HepG2 (cell line): ENCODE measurements around the gene COMMD3. TPM values are rescaled to one million over a fixed set of nuclear protein-coding genes. Genes with fewer than 3 reads are reported as not detected.
A peak's percentile ranks its signal among the peaks of the same experiment; 100 is the strongest.

Source experiments
- ADNP ChIP-seq: sonication (generic); formaldehyde crosslinking; IDR thresholded peaks from 2 replicates; pipeline ENCODE4 v1.4.0; 2020; ENCODE audit warnings: missing genetic modification reagents
- BORCS8-MEF2B ChIP-seq: sonication (generic); formaldehyde crosslinking; IDR thresholded peaks from 2 replicates; pipeline ENCODE4 v1.8.0; 2022; ENCODE audit warnings: mild to moderate bottlenecking, missing genetic modification reagents
- FOSL2 ChIP-seq: sonication (generic); formaldehyde crosslinking; IDR thresholded peaks from 2 replicates; pipeline ENCODE4 v1.4.0; 2020; ENCODE audit warnings: missing genetic modification reagents
- HNRNPK ChIP-seq: fragments of 200-400 bp; formaldehyde crosslinking; IDR thresholded peaks from 2 replicates; pipeline ENCODE4 v1.6.1; 2018; ENCODE audit warnings: low read length, low read depth, moderate library complexity, mild to moderate bottlenecking; ENCODE audit not compliant: poor library complexity, severe bottlenecking
- ISX ChIP-seq: sonication (generic); formaldehyde crosslinking; conservative IDR thresholded peaks from 2 replicates; pipeline ENCODE4 v1.5.0; 2020; ENCODE audit warnings: missing genetic modification reagents
- JUNB ChIP-seq: sonication (generic); formaldehyde crosslinking; IDR thresholded peaks from 2 replicates; pipeline ENCODE4 v1.8.0; 2022; ENCODE audit warnings: missing genetic modification reagents, mild to moderate bottlenecking, borderline replicate concordance
- POLR2AphosphoS5 ChIP-seq: IDR thresholded peaks from 2 replicates; pipeline ENCODE4 v1.6.1; 2012; ENCODE audit warnings: low read depth, low read length
- RNF2 ChIP-seq: fragments of 450-650 bp; conservative IDR thresholded peaks from 2 replicates; pipeline ENCODE4 v1.6.1; 2016; ENCODE audit warnings: low read depth
- SAP130 ChIP-seq: IDR thresholded peaks from 2 replicates; pipeline ENCODE4 v1.6.1; 2016; ENCODE audit warnings: low read depth
- TBX2 ChIP-seq: sonication (generic); formaldehyde crosslinking; IDR thresholded peaks from 2 replicates; pipeline ENCODE4 v1.5.0; 2020; ENCODE audit warnings: missing genetic modification reagents, mild to moderate bottlenecking, borderline replicate concordance
- ZFP82 ChIP-seq: sonication (generic); formaldehyde crosslinking; IDR thresholded peaks from 2 replicates; pipeline ENCODE4 v1.5.1; 2020; ENCODE audit warnings: mild to moderate bottlenecking, missing genetic modification reagents, borderline replicate concordance
- ZNF646 ChIP-seq: sonication (generic); formaldehyde crosslinking; IDR thresholded peaks from 2 replicates; pipeline ENCODE4 v1.9.0; 2021; ENCODE audit warnings: mild to moderate bottlenecking, missing genetic modification reagents
- ZNF672 ChIP-seq: sonication (generic); formaldehyde crosslinking; IDR thresholded peaks from 2 replicates; pipeline ENCODE4 v1.8.1; 2022; ENCODE audit warnings: missing genetic modification reagents
- polyA plus RNA-seq, 8 experiments: library from polyadenylated mRNA; depleted of rRNA in 3 of 8; stranded (reverse) in 7 of 8; unstranded in 1 of 8; fragments of >200 nt; fragmentation: Illumina TruSeq in 4 of 8; extraction: Trizol in 4 of 8; gene quantifications; 2 replicates each; pipeline versions ENCODE4 v1.2.1 to v1.2.3, GENCODE V29; 2011 to 2016; ENCODE audit warnings: low read depth in 4 of 8, missing spikeins in 1 of 8, mixed read lengths in 1 of 8; ENCODE audit not compliant: insufficient read depth in 1 of 8
- total RNA-seq, 5 experiments: library from RNA; depleted of rRNA; stranded (reverse); fragments of >200 nt; fragmentation: Illumina TruSeq; extraction: Trizol; gene quantifications; 2 replicates each; pipeline ENCODE4 v1.2.3, GENCODE V29; 2016; ENCODE audit warnings: low read depth in 1 of 5
- TF ChIP-seq, protein P1 (sequence below): sonication (generic); formaldehyde crosslinking; conservative IDR thresholded peaks from 2 replicates; pipeline ENCODE4 v1.8.0; 2022; ENCODE audit warnings: missing genetic modification reagents
- TF ChIP-seq, protein P2 (sequence below): sonication (generic); formaldehyde crosslinking; IDR thresholded peaks from 2 replicates; pipeline ENCODE4 v1.5.1; 2020; ENCODE audit warnings: mild to moderate bottlenecking, missing genetic modification reagents, moderate library complexity

COMMD3 gene
- total and polyA plus RNA-seq, 2 of the 13 experiments (the other 11 are each of a cell fraction or from before 2014, with no cell fraction given), result 38.7 to 54.4 TPM

DNA sequence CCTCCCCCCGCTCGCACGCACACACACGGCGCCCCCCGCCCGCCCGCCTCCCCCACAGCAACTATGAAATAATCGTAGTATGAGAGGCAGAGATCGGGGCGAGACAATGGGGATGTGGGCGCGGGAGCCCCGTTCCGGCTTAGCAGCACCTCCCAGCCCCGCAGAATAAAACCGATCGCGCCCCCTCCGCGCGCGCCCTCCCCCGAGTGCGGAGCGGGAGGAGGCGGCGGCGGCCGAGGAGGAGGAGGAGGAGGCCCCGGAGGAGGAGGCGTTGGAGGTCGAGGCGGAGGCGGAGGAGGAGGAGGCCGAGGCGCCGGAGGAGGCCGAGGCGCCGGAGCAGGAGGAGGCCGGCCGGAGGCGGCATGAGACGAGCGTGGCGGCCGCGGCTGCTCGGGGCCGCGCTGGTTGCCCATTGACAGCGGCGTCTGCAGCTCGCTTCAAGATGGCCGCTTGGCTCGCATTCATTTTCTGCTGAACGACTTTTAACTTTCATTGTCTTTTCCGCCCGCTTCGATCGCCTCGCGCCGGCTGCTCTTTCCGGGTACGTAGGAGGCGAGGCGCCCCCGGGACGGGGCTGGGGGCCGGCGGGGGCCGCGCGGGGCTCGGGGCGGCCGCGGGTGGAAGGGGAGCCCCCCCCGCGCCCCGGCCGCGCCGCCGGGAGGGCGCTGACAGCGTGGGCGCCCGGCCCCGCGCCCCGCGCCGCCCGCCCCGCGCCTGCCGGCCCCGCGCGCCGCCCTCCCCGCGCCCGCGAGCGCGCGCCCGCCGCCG is 5.2 kb downstream of the COMMD3 start (continued):
- TF ChIP-seq ZNF646 (CRISPR knock-in tag), result no peak
- 0 out of 2 replicates have a peak, but pooled peaks have one; percentile 15 for TF ChIP-seq TBX2
- peak; percentile 49; the same call in 1 of the 2 replicates for TF ChIP-seq SAP130 (CRISPR knock-in tag)
- TF ChIP-seq HNRNPK, result peak; percentile 73
- TF ChIP-seq ADNP (CRISPR knock-in tag), result no peak
- TF ChIP-seq POLR2AphosphoS5, result 0 out of 2 replicates have a peak, but pooled peaks have one; percentile 18
- peak; percentile 71; the same call in 1 of the 2 replicates for TF ChIP-seq ZFP82 (CRISPR knock-in tag)
- TF ChIP-seq, protein P1, sequence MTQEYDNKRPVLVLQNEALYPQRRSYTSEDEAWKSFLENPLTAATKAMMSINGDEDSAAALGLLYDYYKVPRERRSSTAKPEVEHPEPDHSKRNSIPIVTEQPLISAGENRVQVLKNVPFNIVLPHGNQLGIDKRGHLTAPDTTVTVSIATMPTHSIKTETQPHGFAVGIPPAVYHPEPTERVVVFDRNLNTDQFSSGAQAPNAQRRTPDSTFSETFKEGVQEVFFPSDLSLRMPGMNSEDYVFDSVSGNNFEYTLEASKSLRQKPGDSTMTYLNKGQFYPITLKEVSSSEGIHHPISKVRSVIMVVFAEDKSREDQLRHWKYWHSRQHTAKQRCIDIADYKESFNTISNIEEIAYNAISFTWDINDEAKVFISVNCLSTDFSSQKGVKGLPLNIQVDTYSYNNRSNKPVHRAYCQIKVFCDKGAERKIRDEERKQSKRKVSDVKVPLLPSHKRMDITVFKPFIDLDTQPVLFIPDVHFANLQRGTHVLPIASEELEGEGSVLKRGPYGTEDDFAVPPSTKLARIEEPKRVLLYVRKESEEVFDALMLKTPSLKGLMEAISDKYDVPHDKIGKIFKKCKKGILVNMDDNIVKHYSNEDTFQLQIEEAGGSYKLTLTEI (CRISPR knock-in tag), result no peak
- TF ChIP-seq JUNB (CRISPR knock-in tag), result no peak
- TF ChIP-seq ZNF672, result no peak
- no peak for TF ChIP-seq ISX
- 0 out of 2 replicates have a peak, but pooled peaks have one; percentile 43 for TF ChIP-seq RNF2
- no peak for TF ChIP-seq FOSL2 (CRISPR knock-in tag)
- peak; percentile 64; the same call in 1 of the 2 replicates for TF ChIP-seq BORCS8-MEF2B (CRISPR knock-in tag)
- TF ChIP-seq, protein P2, sequence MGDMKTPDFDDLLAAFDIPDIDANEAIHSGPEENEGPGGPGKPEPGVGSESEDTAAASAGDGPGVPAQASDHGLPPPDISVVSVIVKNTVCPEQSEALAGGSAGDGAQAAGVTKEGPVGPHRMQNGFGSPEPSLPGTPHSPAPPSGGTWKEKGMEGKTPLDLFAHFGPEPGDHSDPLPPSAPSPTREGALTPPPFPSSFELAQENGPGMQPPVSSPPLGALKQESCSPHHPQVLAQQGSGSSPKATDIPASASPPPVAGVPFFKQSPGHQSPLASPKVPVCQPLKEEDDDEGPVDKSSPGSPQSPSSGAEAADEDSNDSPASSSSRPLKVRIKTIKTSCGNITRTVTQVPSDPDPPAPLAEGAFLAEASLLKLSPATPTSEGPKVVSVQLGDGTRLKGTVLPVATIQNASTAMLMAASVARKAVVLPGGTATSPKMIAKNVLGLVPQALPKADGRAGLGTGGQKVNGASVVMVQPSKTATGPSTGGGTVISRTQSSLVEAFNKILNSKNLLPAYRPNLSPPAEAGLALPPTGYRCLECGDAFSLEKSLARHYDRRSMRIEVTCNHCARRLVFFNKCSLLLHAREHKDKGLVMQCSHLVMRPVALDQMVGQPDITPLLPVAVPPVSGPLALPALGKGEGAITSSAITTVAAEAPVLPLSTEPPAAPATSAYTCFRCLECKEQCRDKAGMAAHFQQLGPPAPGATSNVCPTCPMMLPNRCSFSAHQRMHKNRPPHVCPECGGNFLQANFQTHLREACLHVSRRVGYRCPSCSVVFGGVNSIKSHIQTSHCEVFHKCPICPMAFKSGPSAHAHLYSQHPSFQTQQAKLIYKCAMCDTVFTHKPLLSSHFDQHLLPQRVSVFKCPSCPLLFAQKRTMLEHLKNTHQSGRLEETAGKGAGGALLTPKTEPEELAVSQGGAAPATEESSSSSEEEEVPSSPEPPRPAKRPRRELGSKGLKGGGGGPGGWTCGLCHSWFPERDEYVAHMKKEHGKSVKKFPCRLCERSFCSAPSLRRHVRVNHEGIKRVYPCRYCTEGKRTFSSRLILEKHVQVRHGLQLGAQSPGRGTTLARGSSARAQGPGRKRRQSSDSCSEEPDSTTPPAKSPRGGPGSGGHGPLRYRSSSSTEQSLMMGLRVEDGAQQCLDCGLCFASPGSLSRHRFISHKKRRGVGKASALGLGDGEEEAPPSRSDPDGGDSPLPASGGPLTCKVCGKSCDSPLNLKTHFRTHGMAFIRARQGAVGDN, result peak; percentile 62
